Neuron (in vitro differentiated cells): ENCODE data around the gene ANKRD55.

Source experiments
- H2AFZ ChIP-seq: one replicate; pipeline ENCODE4 v1.6.1; 2013; ENCODE audit warnings: low read depth, mild to moderate bottlenecking, inconsistent platforms, low read length, moderate library complexity
- H3K27me3 ChIP-seq: one replicate; pipeline ENCODE4 v1.6.1; 2013; ENCODE audit warnings: low read length; ENCODE audit not compliant: insufficient read depth
- H3K36me3 ChIP-seq: one replicate; pipeline ENCODE4 v1.6.1; 2013; ENCODE audit warnings: low read length; ENCODE audit not compliant: insufficient read depth
- H3K4me1 ChIP-seq: one replicate; pipeline ENCODE4 v1.6.1; 2013; ENCODE audit warnings: low read length; ENCODE audit not compliant: insufficient read depth
- H3K4me3 ChIP-seq: 2 replicates; pipeline ENCODE4 v1.5.1; 2013; ENCODE audit warnings: mild to moderate bottlenecking, low read length, moderate library complexity
- H3K9me3 ChIP-seq: one replicate; pipeline ENCODE4 v1.6.1; 2013; ENCODE audit warnings: low read length

The ANKRD55 gene

GRCh38 chr5:56185768-56186311 lies 47.3 kb downstream of the ANKRD55 start:
- Histone ChIP-seq H3K9me3 (no peaks in the 10 kb centered on the region), H2AFZ (no peak overlapping the region), H3K36me3 (no peaks in the 10 kb centered on the region), H3K4me1 (peaks cover 3% of the 10 kb centered on the region), H3K27me3 (no peaks in the 10 kb centered on the region), H3K4me3 (no peak overlapping the region)

GRCh38 chr5:56183506-56183905 lies 49.6 kb downstream of the ANKRD55 start:
- no peaks in the 10 kb centered on the region for H3K27me3 ChIP-seq
- H3K36me3 ChIP-seq: no peaks in the 10 kb centered on the region
- H3K4me1 ChIP-seq: peaks cover 3% of the 10 kb centered on the region
- no peak overlapping the region for H2AFZ ChIP-seq
- H3K9me3 ChIP-seq: no peaks in the 10 kb centered on the region
- H3K4me3 ChIP-seq: no peak overlapping the region

DNA sequence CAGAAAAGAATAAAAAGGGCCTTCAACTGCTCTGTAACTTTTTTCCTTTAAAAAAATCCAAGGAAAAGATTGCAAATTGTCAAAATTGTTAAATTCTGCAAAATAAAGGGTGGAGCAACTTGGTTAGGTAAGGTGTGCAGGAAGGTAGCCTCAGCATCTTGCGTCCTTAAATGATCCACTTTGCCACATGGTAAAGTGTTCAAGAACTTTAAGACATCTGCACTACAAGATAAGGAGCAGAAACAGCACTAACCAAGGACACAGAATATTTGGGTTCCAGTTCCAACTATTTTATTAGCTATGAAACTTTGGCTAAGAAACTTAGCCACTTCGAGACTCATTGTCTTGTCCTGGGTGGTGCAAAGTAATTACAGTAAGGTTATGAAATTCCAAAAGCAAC lies 53.7 kb downstream of the ANKRD55 start:
- H3K27me3 ChIP-seq: no peaks in the 10 kb centered on the region
- H3K4me3 ChIP-seq: no peak overlapping the region
- H3K4me1 ChIP-seq: peaks cover 3% of the 10 kb centered on the region
- H2AFZ ChIP-seq: no peak overlapping the region
- H3K36me3 ChIP-seq: no peaks in the 10 kb centered on the region
- H3K9me3 ChIP-seq: no peaks in the 10 kb centered on the region

DNA sequence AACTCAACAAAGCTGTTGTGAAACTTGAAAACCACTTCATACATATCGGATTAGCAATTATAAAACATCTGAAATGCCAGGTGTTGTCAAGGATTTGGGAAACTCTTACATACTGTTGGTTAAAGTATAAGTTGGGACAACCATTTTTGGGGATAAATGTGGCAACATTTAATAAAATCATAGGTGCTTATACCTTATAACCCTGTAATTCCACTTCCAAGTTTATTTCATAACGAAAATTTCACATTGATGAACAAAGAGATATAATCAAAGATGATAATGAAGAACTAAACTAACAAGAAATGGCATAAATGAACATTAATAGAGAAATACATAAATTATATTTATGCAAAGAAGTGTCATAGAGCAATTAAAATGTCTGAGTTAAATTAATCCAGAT lies 54.3 kb downstream of the ANKRD55 start:
- no peaks in the 10 kb centered on the region for H3K36me3 ChIP-seq
- peaks cover 3% of the 10 kb centered on the region for H3K4me1 ChIP-seq
- H3K27me3 ChIP-seq: no peaks in the 10 kb centered on the region
- H3K9me3 ChIP-seq: no peaks in the 10 kb centered on the region
- no peak overlapping the region for H3K4me3 ChIP-seq
- H2AFZ ChIP-seq: no peak overlapping the region

- H3K9me3 ChIP-seq: no peaks in the 10 kb centered on the region
- H3K36me3 ChIP-seq: no peaks in the 10 kb centered on the region
- H3K4me3 ChIP-seq: no peak overlapping the region
- no peaks in the 10 kb centered on the region for H3K27me3 ChIP-seq
- H2AFZ ChIP-seq: no peak overlapping the region
- H3K4me1 ChIP-seq: no peaks in the 10 kb centered on the region
Measured at GRCh38 chr5:56176871-56177533, 56.1 kb downstream of the ANKRD55 start.

DNA sequence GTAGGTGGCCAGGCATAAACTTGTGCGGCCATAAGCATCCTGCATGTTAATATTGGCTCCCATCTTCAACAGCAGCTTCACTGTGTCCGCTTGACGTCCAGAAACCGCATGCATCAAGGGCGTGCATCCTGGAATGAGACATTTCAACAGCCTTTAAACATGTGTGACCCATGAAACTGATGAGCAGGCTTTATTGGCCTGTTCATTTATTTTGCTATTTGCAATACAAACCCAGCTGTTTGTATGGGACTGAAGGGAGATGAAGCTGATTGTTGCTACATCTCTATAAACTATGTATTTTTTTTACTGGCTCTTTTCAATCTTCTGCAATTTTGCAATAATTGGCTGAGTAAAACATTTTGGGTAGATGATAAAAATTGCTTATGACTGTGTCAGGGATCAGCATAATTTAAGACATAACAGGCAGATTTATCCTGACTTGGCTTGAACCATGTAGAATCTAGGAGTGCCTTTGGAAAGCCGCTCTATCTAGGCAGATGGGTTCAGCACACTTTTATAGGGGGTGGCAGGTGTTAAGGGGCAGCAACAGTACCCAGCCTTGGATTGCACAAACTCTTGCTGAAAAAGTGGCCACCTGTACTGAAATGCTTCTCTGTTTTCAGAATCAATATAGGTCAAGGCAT lies 56.9 kb downstream of the ANKRD55 start:
- Histone ChIP-seq H3K4me1 (no peaks in the 10 kb centered on the region), H3K27me3 (no peaks in the 10 kb centered on the region), H2AFZ (no peak overlapping the region), H3K9me3 (no peaks in the 10 kb centered on the region), H3K36me3 (no peaks in the 10 kb centered on the region), H3K4me3 (no peak overlapping the region)

GRCh38 chr5:56175488-56175887 lies 57.6 kb downstream of the ANKRD55 start:
- no peaks in the 10 kb centered on the region for H3K9me3 ChIP-seq
- no peak overlapping the region for H2AFZ ChIP-seq
- H3K4me3 ChIP-seq: no peak overlapping the region
- no peaks in the 10 kb centered on the region for H3K36me3 ChIP-seq
- no peaks in the 10 kb centered on the region for H3K4me1 ChIP-seq
- H3K27me3 ChIP-seq: no peaks in the 10 kb centered on the region

DNA sequence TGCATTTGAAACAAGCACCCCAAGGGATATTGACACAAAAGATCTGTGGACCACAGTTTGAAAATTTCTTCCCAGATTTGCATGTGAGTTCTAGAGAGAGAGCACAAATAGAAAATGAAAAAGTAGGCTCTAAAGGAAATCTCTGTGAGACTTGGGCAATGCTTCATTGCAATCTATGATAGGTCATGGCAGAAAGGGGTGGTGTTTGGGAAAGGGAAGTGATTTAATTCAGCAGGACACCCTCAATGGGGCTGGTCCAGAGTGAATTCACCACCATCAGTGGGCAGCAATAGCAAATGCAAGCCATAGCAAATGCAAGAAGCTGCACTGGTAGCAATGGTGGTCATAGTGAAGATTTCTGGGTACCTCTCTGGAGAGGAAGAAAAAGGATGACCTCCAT lies 58.1 kb downstream of the ANKRD55 start:
- no peaks in the 10 kb centered on the region for H3K27me3 ChIP-seq
- H3K4me1 ChIP-seq: no peaks in the 10 kb centered on the region
- H3K4me3 ChIP-seq: no peak overlapping the region
- no peaks in the 10 kb centered on the region for H3K9me3 ChIP-seq
- no peaks in the 10 kb centered on the region for H3K36me3 ChIP-seq
- H2AFZ ChIP-seq: no peak overlapping the region

- Histone ChIP-seq H3K9me3 (no peaks in the 10 kb centered on the region), H3K4me3 (no peak overlapping the region), H3K4me1 (no peaks in the 10 kb centered on the region), H3K27me3 (peaks cover 2% of the 10 kb centered on the region), H2AFZ (no peak overlapping the region), H3K36me3 (no peaks in the 10 kb centered on the region)
Measured at GRCh38 chr5:56172241-56172640, 60.9 kb downstream of the ANKRD55 start.

DNA sequence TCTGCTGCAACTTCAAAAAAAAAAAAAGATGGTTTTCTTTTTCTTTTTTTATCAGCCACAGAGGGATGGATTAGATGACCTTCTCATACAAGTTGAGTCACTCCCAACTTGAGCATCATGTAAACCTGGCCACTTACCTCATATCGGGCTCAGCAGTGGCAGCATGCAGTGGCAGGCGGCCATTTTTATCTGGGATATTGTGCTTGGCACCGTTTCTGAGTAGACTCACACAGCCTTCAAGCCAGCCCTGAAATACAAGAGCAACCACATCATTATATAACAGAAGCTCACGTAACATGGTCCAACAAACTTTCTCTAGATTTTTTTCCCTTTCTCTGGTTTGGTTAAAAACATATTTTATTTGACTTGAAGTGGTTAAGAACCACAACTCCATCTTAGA lies 62.6 kb downstream of the ANKRD55 start:
- peaks cover 2% of the 10 kb centered on the region for H3K27me3 ChIP-seq
- H3K4me1 ChIP-seq: no peaks in the 10 kb centered on the region
- no peak overlapping the region for H3K4me3 ChIP-seq
- no peak overlapping the region for H2AFZ ChIP-seq
- no peaks in the 10 kb centered on the region for H3K9me3 ChIP-seq
- H3K36me3 ChIP-seq: no peaks in the 10 kb centered on the region

DNA sequence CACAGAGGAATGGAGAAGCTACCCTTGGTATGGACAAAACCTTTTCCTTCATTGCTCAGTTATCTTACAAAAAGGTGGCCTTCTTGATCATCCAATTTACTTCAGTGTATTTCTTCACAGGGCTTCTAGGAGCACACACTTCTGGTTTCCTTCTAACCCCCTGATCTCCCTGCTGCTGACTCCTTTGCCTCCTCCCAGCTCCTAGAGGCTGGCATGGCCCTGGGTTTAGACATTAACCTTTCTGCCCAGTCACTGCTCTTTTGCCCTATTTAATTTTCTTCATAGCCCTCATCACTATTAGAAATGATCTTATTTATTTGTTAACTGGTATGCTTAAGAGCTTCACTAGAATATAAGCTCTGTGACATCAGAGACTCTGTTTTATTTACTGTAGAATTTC lies 63.2 kb downstream of the ANKRD55 start:
- peaks cover 4% of the 10 kb centered on the region for H3K4me1 ChIP-seq
- H3K4me3 ChIP-seq: no peak overlapping the region
- no peak overlapping the region for H2AFZ ChIP-seq
- H3K27me3 ChIP-seq: peaks cover 2% of the 10 kb centered on the region
- no peaks in the 10 kb centered on the region for H3K9me3 ChIP-seq
- no peaks in the 10 kb centered on the region for H3K36me3 ChIP-seq

GRCh38 chr5:56169281-56169680 lies 63.8 kb downstream of the ANKRD55 start:
- Histone ChIP-seq H3K4me1 (peaks cover 11% of the 10 kb centered on the region), H2AFZ (no peak overlapping the region), H3K36me3 (no peaks in the 10 kb centered on the region), H3K9me3 (no peaks in the 10 kb centered on the region), H3K4me3 (no peak overlapping the region), H3K27me3 (peaks cover 2% of the 10 kb centered on the region)

GRCh38 chr5:56168066-56168478 lies 65.1 kb downstream of the ANKRD55 start:
- Histone ChIP-seq H3K36me3 (no peaks in the 10 kb centered on the region), H3K4me3 (no peak overlapping the region), H3K9me3 (no peaks in the 10 kb centered on the region), H3K4me1 (peaks cover 17% of the 10 kb centered on the region), H2AFZ (no peak overlapping the region), H3K27me3 (peaks cover 2% of the 10 kb centered on the region)
